Ovary (tissue), 3 donors: ENCODE measurements around the gene TULP4.

Experiments used
- CTCF ChIP-seq, 3 donors: fragments of 450-650 bp in 2 of 3; fragments of 200-600 bp in 1 of 3; IDR thresholded peaks; one replicate each; pipeline versions ENCODE4 v1.5.1 to v1.8.0; 2016 to 2022; ENCODE audit warnings: antibody characterized with exemption in 3 of 3, mild to moderate bottlenecking in 1 of 3
- POLR2A ChIP-seq: fragments of 450-650 bp; IDR thresholded peaks from one replicate; pipeline ENCODE4 v1.6.1; 2017; ENCODE audit warnings: antibody characterized with exemption, mild to moderate bottlenecking, moderate library complexity
- donor health status: DM: no; HTN: no; CAD: no.

GRCh38 chr6:158344534-158344933 is 32.3 kb downstream of the TULP4 start:
- TF ChIP-seq CTCF (IDR thresholded peaks at IDR 0.05) = no peak
- no peak for TF ChIP-seq POLR2A
